Camera-type eye (tissue), 1 donor: ENCODE data around the gene CDH6. TPM values are rescaled to one million over a fixed set of nuclear protein-coding genes. Genes with fewer than 3 reads are reported as not detected.

Experiments used
- total RNA-seq: library from RNA; depleted of rRNA; stranded (reverse); fragments of >200 nt; gene quantifications from one replicate; pipeline ENCODE4 v1.2.3, GENCODE V29; 2014

The CDH6 gene
- total RNA-seq: 36.2 TPM

DNA sequence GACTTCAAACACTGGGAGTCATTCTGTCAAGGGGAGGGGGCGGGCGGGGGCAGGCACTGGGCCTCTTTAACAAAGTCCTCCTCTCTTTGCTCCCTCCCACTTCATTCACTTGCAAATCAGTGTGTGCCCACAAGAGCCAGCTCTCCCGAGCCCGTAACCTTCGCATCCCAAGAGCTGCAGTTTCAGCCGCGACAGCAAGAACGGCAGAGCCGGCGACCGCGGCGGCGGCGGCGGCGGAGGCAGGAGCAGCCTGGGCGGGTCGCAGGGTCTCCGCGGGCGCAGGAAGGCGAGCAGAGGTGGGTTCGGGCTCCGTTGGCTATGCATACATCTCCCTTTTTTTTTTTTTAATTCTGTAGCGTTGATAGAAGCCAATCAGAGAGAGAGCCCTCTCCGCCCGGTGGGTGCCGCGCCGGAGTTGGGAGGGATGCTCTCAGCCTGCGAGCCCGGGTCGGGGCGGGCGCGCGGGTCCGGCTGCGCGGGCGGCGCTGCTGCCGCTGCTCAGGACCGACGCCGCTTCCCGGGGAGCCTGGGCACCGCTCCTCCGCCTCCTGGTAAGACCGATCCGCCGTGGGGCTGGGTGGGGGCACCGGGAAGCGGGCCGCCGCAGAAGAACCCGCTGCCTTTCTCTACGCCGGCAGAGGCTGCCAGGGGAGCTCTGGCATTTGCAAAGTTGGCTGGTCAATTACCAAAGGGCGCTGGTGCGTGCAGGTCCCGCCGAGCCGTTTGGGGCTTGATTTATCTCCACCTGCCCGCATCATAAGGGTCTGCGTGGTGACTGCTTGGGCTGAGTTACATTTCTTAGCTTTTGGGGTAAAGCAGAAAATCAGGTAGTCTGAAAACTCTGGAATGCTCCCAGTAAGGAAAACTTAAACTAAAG lies at the start of gene CDH6:
Gene CDH6, plus strand, starts transcription at position 96 of the 877 bp plus-strand sequence. CDS start 73,788 bp downstream, outside the sequence.

